ENCODE measurements around the gene FAM83C.

FAM83C gene

GRCh38 chr20:35291654-35292503 lies at the start of gene FAM83C:
FAM83C (minus strand) TSS chr20:35292425; CDS start chr20:35292304, 121 bp downstream.
- Histone ChIP-seq H3K4me3 (ENCODE audit: low read length) (no peak within 1 kb of the TSS), H3K9ac (ENCODE audit: low read length) (no peak within 1 kb of the TSS), H3K27me3 (ENCODE audit: control insufficient read depth, insufficient read depth, low read length) (peaks cover 24% of the 10 kb centered on the region), H3K4me1 (ENCODE audit: control insufficient read depth, insufficient read depth, low read length) (no peaks in the 10 kb centered on the region), H3K36me3 (ENCODE audit: control insufficient read depth, insufficient read depth, low read length) (no peaks in the 10 kb centered on the region), H3K9me3 (ENCODE audit: control insufficient read depth, low read length) (no peaks in the 10 kb centered on the region)

GRCh38 chr20:35341366-35342028 lies 49.3 kb upstream of the FAM83C start:
- H3K27me3 ChIP-seq (ENCODE audit: control insufficient read depth, insufficient read depth, low read length): no peaks in the 10 kb centered on the region
- H3K9me3 ChIP-seq (ENCODE audit: control insufficient read depth, low read length): no peaks in the 10 kb centered on the region
- no peak overlapping the region for H3K4me3 ChIP-seq (ENCODE audit: low read length)
- H3K36me3 ChIP-seq (ENCODE audit: control insufficient read depth, insufficient read depth, low read length): no peaks in the 10 kb centered on the region
- no peak overlapping the region for H3K9ac ChIP-seq (ENCODE audit: low read length)
- H3K4me1 ChIP-seq (ENCODE audit: control insufficient read depth, insufficient read depth, low read length): peaks cover 8% of the 10 kb centered on the region

GRCh38 chr20:35340436-35340835 lies 48.2 kb upstream of the FAM83C start:
- no peak overlapping the region for H3K4me3 ChIP-seq (ENCODE audit: low read length)
- H3K9ac ChIP-seq (ENCODE audit: low read length): no peak overlapping the region
- H3K9me3 ChIP-seq (ENCODE audit: control insufficient read depth, low read length): no peaks in the 10 kb centered on the region

GRCh38 chr20:35339636-35340035 lies 47.4 kb upstream of the FAM83C start:
- Histone ChIP-seq H3K27me3 (ENCODE audit: control insufficient read depth, insufficient read depth, low read length) (no peaks in the 10 kb centered on the region), H3K4me3 (ENCODE audit: low read length) (no peak overlapping the region), H3K4me1 (ENCODE audit: control insufficient read depth, insufficient read depth, low read length) (peaks cover 7% of the 10 kb centered on the region), H3K36me3 (ENCODE audit: control insufficient read depth, insufficient read depth, low read length) (no peaks in the 10 kb centered on the region), H3K9me3 (ENCODE audit: control insufficient read depth, low read length) (no peaks in the 10 kb centered on the region), H3K9ac (ENCODE audit: low read length) (no peak overlapping the region)

More at GRCh38 chr20:35340436-35340835, 48.2 kb upstream of the FAM83C start:
- peaks cover 8% of the 10 kb centered on the region for H3K4me1 ChIP-seq (ENCODE audit: control insufficient read depth, insufficient read depth, low read length)
- H3K27me3 ChIP-seq (ENCODE audit: control insufficient read depth, insufficient read depth, low read length): no peaks in the 10 kb centered on the region
- H3K36me3 ChIP-seq (ENCODE audit: control insufficient read depth, insufficient read depth, low read length): no peaks in the 10 kb centered on the region

DNA sequence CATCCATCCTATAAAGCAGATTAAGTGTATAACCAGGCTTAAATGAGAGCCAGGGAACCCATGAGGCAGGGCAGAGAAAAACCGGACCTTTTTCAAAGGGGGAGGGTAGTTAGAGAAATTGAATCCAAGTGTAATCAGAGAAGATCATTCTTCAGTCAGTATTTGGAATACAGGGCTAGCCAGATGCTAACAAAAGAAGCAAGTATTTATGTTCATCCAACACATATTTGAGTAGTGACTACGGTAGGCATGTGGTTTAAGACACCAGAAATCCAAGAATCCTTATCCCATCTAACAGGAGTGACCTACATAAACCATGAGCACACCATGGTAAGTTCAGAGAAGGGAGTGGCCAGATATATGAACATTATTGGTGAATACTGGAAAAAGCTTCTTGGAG lies 46.8 kb upstream of the FAM83C start:
- Histone ChIP-seq H3K9ac (ENCODE audit: low read length) (no peak overlapping the region), H3K9me3 (ENCODE audit: control insufficient read depth, low read length) (no peaks in the 10 kb centered on the region), H3K4me3 (ENCODE audit: low read length) (no peak overlapping the region), H3K27me3 (ENCODE audit: control insufficient read depth, insufficient read depth, low read length) (no peaks in the 10 kb centered on the region), H3K36me3 (ENCODE audit: control insufficient read depth, insufficient read depth, low read length) (no peaks in the 10 kb centered on the region), H3K4me1 (ENCODE audit: control insufficient read depth, insufficient read depth, low read length) (peaks cover under 1% of the 10 kb centered on the region)

GRCh38 chr20:35334311-35335101 lies 42.3 kb upstream of the FAM83C start:
- H3K4me3 ChIP-seq (ENCODE audit: low read length): no peak overlapping the region
- no peaks in the 10 kb centered on the region for H3K27me3 ChIP-seq (ENCODE audit: control insufficient read depth, insufficient read depth, low read length)
- H3K9ac ChIP-seq (ENCODE audit: low read length): no peak overlapping the region
- H3K4me1 ChIP-seq (ENCODE audit: control insufficient read depth, insufficient read depth, low read length): no peaks in the 10 kb centered on the region
- H3K36me3 ChIP-seq (ENCODE audit: control insufficient read depth, insufficient read depth, low read length): no peaks in the 10 kb centered on the region
- H3K9me3 ChIP-seq (ENCODE audit: control insufficient read depth, low read length): no peaks in the 10 kb centered on the region

GRCh38 chr20:35333606-35334005 lies 41.4 kb upstream of the FAM83C start:
- no peaks in the 10 kb centered on the region for H3K27me3 ChIP-seq (ENCODE audit: control insufficient read depth, insufficient read depth, low read length)
- no peaks in the 10 kb centered on the region for H3K9me3 ChIP-seq (ENCODE audit: control insufficient read depth, low read length)
- no peak overlapping the region for H3K4me3 ChIP-seq (ENCODE audit: low read length)
- peaks cover 4% of the 10 kb centered on the region for H3K4me1 ChIP-seq (ENCODE audit: control insufficient read depth, insufficient read depth, low read length)
- no peaks in the 10 kb centered on the region for H3K36me3 ChIP-seq (ENCODE audit: control insufficient read depth, insufficient read depth, low read length)
- no peak overlapping the region for H3K9ac ChIP-seq (ENCODE audit: low read length)

- no peak overlapping the region for H3K9ac ChIP-seq (ENCODE audit: low read length)
- H3K9me3 ChIP-seq (ENCODE audit: control insufficient read depth, low read length): no peaks in the 10 kb centered on the region
Measured at GRCh38 chr20:35332540-35333200, 40.4 kb upstream of the FAM83C start.

DNA sequence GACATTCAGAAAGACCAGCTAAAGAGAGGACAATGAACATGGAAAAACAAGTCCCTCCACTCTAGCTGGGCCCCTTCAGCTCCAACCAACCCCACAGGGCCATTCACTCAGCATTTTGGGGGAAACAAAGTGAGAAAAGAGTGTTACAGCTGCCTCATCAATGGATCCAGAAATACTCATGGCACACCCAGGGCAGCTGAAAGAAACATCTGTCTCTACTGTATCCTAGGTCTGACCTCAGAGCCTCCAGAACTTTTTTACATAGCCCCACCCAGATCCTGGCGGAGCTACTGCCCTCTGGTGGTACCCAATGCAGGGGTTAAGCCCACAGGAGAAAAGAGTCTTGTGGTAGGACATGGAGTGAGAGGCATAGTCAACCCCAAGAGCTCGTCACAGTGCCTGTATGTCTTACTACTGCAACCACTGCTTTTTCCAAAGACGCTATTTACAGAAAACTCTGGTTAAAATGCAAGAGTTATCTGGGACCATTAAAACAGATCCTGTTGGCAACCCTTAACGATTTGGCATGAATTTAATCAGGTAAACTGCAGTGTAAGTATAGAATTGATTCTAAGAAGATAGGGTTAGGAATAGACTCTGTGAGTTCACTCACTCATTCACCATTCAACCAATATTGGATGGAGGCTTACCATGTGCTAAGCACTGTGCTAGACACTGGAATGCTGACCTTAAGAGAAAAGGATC lies 37.4 kb upstream of the FAM83C start:
- no peak overlapping the region for H3K9ac ChIP-seq (ENCODE audit: low read length)
- H3K4me3 ChIP-seq (ENCODE audit: low read length): no peak overlapping the region
- peaks cover 24% of the 10 kb centered on the region for H3K4me1 ChIP-seq (ENCODE audit: control insufficient read depth, insufficient read depth, low read length)
- no peaks in the 10 kb centered on the region for H3K36me3 ChIP-seq (ENCODE audit: control insufficient read depth, insufficient read depth, low read length)
- no peaks in the 10 kb centered on the region for H3K9me3 ChIP-seq (ENCODE audit: control insufficient read depth, low read length)
- no peaks in the 10 kb centered on the region for H3K27me3 ChIP-seq (ENCODE audit: control insufficient read depth, insufficient read depth, low read length)

More at GRCh38 chr20:35332540-35333200, 40.4 kb upstream of the FAM83C start:
- Histone ChIP-seq H3K36me3 (ENCODE audit: control insufficient read depth, insufficient read depth, low read length) (no peaks in the 10 kb centered on the region), H3K27me3 (ENCODE audit: control insufficient read depth, insufficient read depth, low read length) (no peaks in the 10 kb centered on the region), H3K4me3 (ENCODE audit: low read length) (no peak overlapping the region), H3K4me1 (ENCODE audit: control insufficient read depth, insufficient read depth, low read length) (peaks cover 13% of the 10 kb centered on the region)

- Histone ChIP-seq H3K9me3 (ENCODE audit: control insufficient read depth, low read length) (no peaks in the 10 kb centered on the region), H3K36me3 (ENCODE audit: control insufficient read depth, insufficient read depth, low read length) (no peaks in the 10 kb centered on the region), H3K9ac (ENCODE audit: low read length) (no peak overlapping the region), H3K27me3 (ENCODE audit: control insufficient read depth, insufficient read depth, low read length) (no peaks in the 10 kb centered on the region), H3K4me1 (ENCODE audit: control insufficient read depth, insufficient read depth, low read length) (peaks cover 24% of the 10 kb centered on the region), H3K4me3 (ENCODE audit: low read length) (no peak overlapping the region)
Measured at GRCh38 chr20:35328689-35329088, 36.5 kb upstream of the FAM83C start.

DNA sequence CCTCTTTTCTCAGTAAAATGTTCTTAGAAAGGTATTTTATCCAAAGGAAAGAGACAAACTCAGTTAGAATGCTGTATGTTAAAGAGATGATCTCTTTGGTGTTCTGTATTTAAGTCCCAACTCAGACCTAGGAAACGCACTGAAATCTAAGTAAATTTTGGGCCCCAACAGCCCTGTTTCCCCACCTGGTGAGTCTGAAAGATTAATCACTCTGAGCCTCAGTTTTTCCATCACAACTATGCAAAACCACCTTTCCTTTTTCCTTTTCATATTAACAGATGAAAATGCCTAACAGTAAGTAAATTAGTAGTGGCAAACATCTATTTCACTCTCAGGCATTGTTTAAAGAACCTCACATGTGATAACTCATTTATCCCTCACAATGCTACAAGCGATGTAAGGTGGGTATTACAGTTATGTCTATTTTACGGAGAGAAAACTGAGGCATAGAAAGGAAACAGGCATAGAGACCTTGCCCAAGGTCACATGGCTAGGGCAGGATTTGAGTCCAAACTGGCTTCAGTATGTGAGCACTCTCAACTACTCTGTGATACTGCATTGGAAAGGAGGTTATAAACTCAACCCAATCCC lies 36.0 kb upstream of the FAM83C start:
- Histone ChIP-seq H3K36me3 (ENCODE audit: control insufficient read depth, insufficient read depth, low read length) (no peaks in the 10 kb centered on the region), H3K4me1 (ENCODE audit: control insufficient read depth, insufficient read depth, low read length) (peaks cover 24% of the 10 kb centered on the region)

More for the DNA sequence above, 36.0 kb upstream of the FAM83C start:
- Histone ChIP-seq H3K4me3 (ENCODE audit: low read length) (no peak overlapping the region), H3K27me3 (ENCODE audit: control insufficient read depth, insufficient read depth, low read length) (no peaks in the 10 kb centered on the region), H3K9ac (ENCODE audit: low read length) (no peak overlapping the region), H3K9me3 (ENCODE audit: control insufficient read depth, low read length) (no peaks in the 10 kb centered on the region)
